Measurements from ENCODE around the gene APBB1IP.

Gene APBB1IP

GRCh38 chr10:26437637-26438461 is at the start of gene APBB1IP:
APBB1IP (plus strand) TSS chr10:26438341; CDS start chr10:26492327, 53,986 bp downstream.
- TF ChIP-seq MAX (IDR thresholded peaks at IDR 0.05) (no peak), USF1 (IDR thresholded peaks at IDR 0.05) (no peak), EGR1 (IDR thresholded peaks at IDR 0.05) (no peak), FOXM1 (IDR thresholded peaks at IDR 0.05; ENCODE audit: borderline replicate concordance, low read depth) (no peak), REST (IDR thresholded peaks at IDR 0.05; ENCODE audit: low read depth) (no peak), EP300 (IDR thresholded peaks at IDR 0.05; ENCODE audit: borderline replicate concordance) (no peak), RAD21 (IDR thresholded peaks at IDR 0.05; ENCODE audit: low read depth) (no peak), CEBPB (IDR thresholded peaks at IDR 0.05) (no peak), NFIC (IDR thresholded peaks at IDR 0.05) (no peak), TAF1 (IDR thresholded peaks at IDR 0.05; ENCODE audit: low read depth) (no peak), TEAD4 (IDR thresholded peaks at IDR 0.05) (no peak), YY1 (IDR thresholded peaks at IDR 0.05; ENCODE audit: low read depth) (no peak), CREB1 (IDR thresholded peaks at IDR 0.05; ENCODE audit: low read depth) (no peak), TCF12 (IDR thresholded peaks at IDR 0.05; ENCODE audit: low read depth) (no peak), ZBTB7A (IDR thresholded peaks at IDR 0.05; ENCODE audit: low read depth) (no peak)

GRCh38 chr10:26389533-26389932 is 48.6 kb upstream of the APBB1IP start:
- TF ChIP-seq TCF12 (IDR thresholded peaks at IDR 0.05; ENCODE audit: low read depth) = no peak
- TF ChIP-seq ZBTB7A (IDR thresholded peaks at IDR 0.05; ENCODE audit: low read depth) = no peak
- TF ChIP-seq EGR1 (IDR thresholded peaks at IDR 0.05) = no peak
- TF ChIP-seq YY1 (IDR thresholded peaks at IDR 0.05; ENCODE audit: low read depth) = no peak
- TF ChIP-seq EP300 (IDR thresholded peaks at IDR 0.05; ENCODE audit: borderline replicate concordance) = no peak

GRCh38 chr10:26391701-26392695 is 46.1 kb upstream of the APBB1IP start:
- TF ChIP-seq MAX (IDR thresholded peaks at IDR 0.05) (no peak), CREB1 (IDR thresholded peaks at IDR 0.05; ENCODE audit: low read depth) (no peak), REST (IDR thresholded peaks at IDR 0.05; ENCODE audit: low read depth) (no peak), CEBPB (IDR thresholded peaks at IDR 0.05) (no peak), TCF12 (IDR thresholded peaks at IDR 0.05; ENCODE audit: low read depth) (no peak), USF1 (IDR thresholded peaks at IDR 0.05) (no peak), EP300 (IDR thresholded peaks at IDR 0.05; ENCODE audit: borderline replicate concordance) (no peak), YY1 (IDR thresholded peaks at IDR 0.05; ENCODE audit: low read depth) (no peak), TAF1 (IDR thresholded peaks at IDR 0.05; ENCODE audit: low read depth) (no peak), RAD21 (IDR thresholded peaks at IDR 0.05; ENCODE audit: low read depth) (no peak), FOXM1 (IDR thresholded peaks at IDR 0.05; ENCODE audit: borderline replicate concordance, low read depth) (no peak), NFIC (IDR thresholded peaks at IDR 0.05) (no peak), EGR1 (IDR thresholded peaks at IDR 0.05) (no peak), TEAD4 (IDR thresholded peaks at IDR 0.05) (no peak), ZBTB7A (IDR thresholded peaks at IDR 0.05; ENCODE audit: low read depth) (no peak)

- TF ChIP-seq USF1 (IDR thresholded peaks at IDR 0.05) (no peak), CEBPB (IDR thresholded peaks at IDR 0.05) (no peak), ZBTB7A (IDR thresholded peaks at IDR 0.05; ENCODE audit: low read depth) (no peak), EP300 (IDR thresholded peaks at IDR 0.05; ENCODE audit: borderline replicate concordance) (no peak), TCF12 (IDR thresholded peaks at IDR 0.05; ENCODE audit: low read depth) (no peak), TEAD4 (IDR thresholded peaks at IDR 0.05) (no peak), EGR1 (IDR thresholded peaks at IDR 0.05) (no peak), YY1 (IDR thresholded peaks at IDR 0.05; ENCODE audit: low read depth) (no peak), CREB1 (IDR thresholded peaks at IDR 0.05; ENCODE audit: low read depth) (no peak), MAX (IDR thresholded peaks at IDR 0.05) (no peak), NFIC (IDR thresholded peaks at IDR 0.05) (no peak), TAF1 (IDR thresholded peaks at IDR 0.05; ENCODE audit: low read depth) (no peak)
Observed at GRCh38 chr10:26407406-26407969, 30.7 kb upstream of the APBB1IP start.
